T47D (cell line): ENCODE results near the gene NAT14.

Experiments used
- DNase-seq, 2 experiments: peaks; one replicate each; pipeline versions ENCODE4 v3.0.0 to v3.0.0-alpha.2; 2011 to 2012; ENCODE audit warnings: low read depth in 1 of 2, low spot score in 1 of 2
- JUND ChIP-seq: IDR thresholded peaks from 2 replicates; pipeline ENCODE4 v1.6.1; 2012; ENCODE audit warnings: low read depth
- in situ Hi-C: cut with HindIII; loops from 2 replicates; pipeline ENCODE4 v1.10.0; 2016; ENCODE audit warnings: low sequenced_read_pairs, low pct_unique_long_range_greater_than_20kb

NAT14 gene

DNA sequence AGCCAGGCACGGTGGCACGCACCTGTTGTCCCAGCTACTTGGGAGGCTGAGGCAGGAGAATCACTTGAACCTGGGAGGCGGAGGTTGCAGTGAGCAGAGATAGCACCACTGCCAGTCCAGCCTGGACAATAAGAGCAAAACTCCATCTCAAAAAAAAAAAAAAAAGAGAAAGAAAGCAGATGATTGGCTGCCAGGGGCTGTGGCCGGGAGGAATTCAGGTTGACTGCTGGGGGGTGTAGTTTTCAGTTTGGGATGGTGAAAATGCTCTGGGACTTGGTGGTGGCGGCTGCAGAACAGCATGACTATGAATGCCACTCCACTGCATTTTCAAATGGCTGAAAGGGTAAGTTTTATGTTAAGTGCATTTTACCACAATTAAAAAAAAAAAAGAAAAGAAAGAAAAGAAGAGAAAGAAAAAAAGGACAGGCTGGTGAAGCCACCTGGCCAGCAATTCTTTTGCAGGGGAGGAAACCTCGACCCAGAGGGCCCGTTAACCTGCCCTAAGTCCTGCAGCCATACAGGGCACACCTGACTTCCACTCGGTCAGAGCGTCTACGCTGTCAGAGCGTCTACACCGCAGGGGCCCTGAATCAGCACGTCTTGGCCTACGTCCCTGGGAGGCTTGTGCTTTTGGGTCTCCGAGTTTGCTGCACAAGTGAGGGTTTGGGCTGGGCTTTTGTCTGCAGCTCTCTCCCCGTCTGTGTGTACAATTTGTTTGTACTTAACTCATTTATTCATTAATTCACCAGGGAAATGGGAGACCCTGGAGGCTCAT is 27.1 kb upstream of the NAT14 start:
- no peak for TF ChIP-seq JUND

DNA sequence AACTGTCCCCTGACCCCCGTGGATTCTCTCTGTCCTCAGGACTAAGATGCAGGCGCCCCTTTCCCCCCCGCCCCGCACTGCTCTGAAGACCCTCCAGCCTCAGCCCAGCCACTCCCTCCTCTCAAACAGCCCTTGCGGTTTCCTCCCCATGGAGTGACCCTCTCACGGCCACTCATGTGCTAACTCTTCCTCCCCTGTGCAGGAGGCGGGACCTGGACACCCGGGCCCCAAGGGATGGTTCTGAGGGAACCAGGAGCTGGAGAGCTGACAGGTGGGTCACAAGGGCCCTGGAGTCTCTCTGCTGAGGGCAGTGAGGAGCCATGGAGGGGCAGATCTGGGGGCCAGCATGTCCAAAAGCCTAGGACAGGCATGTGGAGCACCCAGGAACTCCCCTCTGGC is 25.4 kb upstream of the NAT14 start:
- in situ Hi-C loops = no loop called here
- no peak for DNase-seq
- no peak for TF ChIP-seq JUND

More for the DNA sequence above, 27.1 kb upstream of the NAT14 start:
- DNase-seq = no peak
- in situ Hi-C loops = no loop called here

DNA sequence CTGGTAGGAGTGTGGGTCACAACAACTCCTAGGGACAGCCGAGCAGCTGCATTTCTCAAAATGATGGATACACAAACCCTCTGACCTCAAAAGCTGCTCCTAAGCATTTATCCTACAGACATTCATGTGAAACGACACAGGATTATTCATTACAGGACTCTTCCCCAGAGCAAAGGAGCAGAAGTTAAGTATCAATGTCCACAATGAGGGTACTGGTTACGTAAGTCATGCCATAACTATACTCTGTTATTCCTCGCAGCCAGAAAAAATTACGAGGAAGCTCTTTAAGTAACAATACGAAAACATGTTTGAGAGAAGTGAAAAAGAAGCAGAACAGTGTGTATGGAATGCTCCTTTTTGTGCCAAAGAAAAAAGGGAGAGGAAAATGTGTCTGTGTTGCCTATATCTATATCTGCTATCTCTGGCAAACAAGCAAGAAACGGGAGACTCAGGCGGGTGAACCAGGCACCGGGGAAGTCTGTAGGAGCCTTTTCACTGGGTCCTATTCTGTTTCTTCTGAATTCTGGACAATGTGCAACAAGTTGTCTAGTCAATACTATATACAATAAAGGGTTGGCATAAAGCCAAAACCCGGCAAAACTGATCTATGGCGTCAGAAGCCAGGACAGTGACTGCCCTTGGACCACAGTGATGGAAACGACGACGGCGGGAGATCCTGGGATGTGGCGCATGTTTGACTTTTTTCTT is 24.9 kb upstream of the NAT14 start:
- in situ Hi-C loops = no loop called here
- no peak for DNase-seq
- no peak for TF ChIP-seq JUND

DNA sequence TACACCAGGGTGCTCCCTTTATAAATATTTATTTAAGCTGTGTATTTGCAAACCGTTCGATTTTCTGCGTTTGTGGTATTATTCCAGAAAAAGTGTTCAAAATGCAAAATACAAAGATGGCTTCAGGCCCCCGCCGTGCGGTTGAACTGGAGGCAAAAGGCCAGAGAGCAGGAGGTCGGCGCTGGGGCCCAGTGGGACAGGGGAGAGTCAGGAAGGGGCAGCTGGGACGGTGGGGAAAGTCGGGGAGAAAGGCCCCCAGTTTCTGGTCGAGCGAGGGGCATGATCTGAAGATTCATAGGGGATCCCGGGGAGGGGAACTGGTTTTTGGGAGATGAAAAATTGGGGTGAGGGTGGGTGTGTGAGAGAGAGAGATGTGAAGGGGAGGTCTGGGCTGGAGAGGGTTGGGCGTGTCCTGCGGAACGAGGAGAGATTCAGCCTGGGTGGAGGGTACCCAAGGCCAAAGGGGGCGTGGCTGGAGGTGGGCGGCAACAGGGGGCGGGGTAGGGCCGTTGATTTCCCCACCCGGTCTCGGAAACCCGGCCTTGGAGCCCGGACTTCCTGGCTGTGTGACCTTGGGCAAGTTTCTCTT is 24.2 kb upstream of the NAT14 start:
- peak; percentile 63 to 77 for DNase-seq
- in situ Hi-C loops = no loop called here
- no peak for TF ChIP-seq JUND

- in situ Hi-C loops = no loop called here
- TF ChIP-seq JUND = no peak
- peak; percentile 99 for DNase-seq
Measured at GRCh38 chr19:55461259-55461973, 23.6 kb upstream of the NAT14 start, which contains the start of gene ISOC2. ISOC2 (minus strand) TSS chr19:55461642; CDS start chr19:55456486, 5,156 bp downstream.

DNA sequence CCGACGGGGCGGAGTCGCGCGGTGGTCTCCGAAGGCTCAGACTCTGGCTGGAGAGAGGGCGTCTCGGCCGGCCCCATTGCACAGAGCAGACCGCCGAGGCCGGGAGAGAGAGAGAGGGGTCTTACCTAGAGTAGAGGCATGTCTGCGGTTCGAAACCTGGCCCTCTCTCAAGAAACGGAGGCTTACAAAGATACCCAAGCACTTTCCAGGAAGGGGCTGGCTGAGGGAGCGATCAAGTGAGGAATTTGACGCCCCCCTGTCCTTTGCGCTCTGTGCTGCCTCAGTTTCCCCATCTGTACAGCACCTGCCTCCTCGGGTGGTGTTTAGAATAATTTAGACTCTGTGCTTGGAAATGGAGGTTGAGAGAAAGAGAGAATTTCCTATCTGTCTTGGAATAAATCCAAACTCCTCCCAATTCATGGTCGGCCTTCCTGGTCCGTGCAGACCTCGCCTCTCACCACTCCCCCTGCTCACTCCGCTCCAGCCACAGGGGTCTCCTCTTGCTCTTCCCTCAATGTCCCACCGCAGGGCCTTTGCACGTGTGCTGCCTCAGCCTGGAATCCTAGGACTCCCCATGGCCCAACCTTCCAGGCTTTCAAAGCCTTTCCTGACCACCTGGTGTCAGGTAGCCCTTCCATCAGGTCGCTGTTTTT is 22.9 kb upstream of the NAT14 start:
- no peak for TF ChIP-seq JUND
- DNase-seq = peak in 1 of 2 experiments; percentile 22
- in situ Hi-C loops = no loop called here

DNA sequence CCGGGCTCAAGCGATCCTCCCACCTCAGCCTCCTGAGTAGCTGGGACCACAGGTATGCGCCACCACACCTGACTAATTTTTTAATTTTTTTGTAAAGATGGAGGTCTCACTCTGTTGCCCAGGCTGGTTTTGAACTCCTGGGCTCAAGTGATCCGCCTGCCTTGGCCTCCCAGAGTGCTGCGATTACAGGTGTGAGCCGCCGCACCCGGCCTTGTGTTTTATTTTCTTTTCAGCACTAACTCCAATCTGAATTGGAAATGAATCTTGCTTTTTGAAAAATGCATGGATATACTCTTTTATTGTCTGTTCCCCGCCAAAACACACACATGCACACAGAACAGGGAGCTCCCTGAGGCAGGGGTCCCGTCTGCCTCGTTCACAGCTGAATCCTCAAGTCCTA is 22.3 kb upstream of the NAT14 start:
- no peak for TF ChIP-seq JUND
- no peak for DNase-seq
- in situ Hi-C loops = no loop called here

DNA sequence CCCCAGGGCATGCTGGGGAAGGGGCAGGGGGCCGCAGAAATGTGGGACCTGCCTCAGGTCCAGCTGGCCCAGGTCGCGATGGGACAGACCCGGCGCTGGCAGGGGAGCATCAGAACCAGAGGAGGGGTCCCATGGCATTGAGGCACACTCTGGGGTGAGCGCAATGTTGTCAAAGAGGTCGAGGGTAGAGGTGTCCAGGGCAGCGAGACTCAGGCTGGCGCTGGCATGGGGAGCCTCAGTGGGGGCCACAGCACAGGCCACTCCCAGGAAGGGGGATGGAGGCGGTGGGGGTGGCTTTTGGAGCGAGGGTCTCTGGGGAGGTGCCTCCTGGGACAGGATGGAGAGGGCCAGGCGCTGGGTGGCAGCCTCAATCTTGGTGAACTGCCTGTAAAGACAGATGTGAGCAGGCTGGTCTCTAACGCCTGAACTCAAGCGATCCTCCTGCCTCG is 21.4 kb upstream of the NAT14 start:
- no peak for DNase-seq
- in situ Hi-C loops = no loop called here
- TF ChIP-seq JUND = no peak

- no peak for TF ChIP-seq JUND
- DNase-seq = no peak
- in situ Hi-C loops = no loop called here
Measured at GRCh38 chr19:55464039-55464661, 20.8 kb upstream of the NAT14 start.

DNA sequence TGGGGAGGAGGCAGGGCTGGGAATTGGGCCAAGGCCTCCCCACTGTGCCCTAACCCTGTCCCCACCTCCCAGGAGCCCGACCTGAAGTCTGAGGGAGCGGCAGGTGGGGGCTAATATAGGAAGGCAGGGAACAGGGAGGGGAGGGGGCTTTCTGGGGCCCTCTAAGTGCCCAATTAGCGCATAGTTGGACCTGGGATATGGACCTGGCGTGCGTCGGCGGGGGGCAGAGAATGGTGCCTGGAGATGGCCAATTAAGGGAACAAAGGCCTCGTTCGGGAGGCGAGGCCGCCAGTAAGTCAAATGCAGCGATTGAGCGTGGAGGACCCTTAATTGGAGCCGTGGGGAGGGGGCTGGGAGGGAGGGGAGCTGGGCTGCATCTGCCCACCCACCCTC is 20.3 kb upstream of the NAT14 start, which contains the start of gene C19orf85:
C19orf85 (minus strand) TSS at position 90 of the 393 bp plus-strand sequence. CDS start 197 bp downstream, outside the sequence.
- no peak for TF ChIP-seq JUND
- in situ Hi-C loops = no loop called here
- no peak for DNase-seq

DNA sequence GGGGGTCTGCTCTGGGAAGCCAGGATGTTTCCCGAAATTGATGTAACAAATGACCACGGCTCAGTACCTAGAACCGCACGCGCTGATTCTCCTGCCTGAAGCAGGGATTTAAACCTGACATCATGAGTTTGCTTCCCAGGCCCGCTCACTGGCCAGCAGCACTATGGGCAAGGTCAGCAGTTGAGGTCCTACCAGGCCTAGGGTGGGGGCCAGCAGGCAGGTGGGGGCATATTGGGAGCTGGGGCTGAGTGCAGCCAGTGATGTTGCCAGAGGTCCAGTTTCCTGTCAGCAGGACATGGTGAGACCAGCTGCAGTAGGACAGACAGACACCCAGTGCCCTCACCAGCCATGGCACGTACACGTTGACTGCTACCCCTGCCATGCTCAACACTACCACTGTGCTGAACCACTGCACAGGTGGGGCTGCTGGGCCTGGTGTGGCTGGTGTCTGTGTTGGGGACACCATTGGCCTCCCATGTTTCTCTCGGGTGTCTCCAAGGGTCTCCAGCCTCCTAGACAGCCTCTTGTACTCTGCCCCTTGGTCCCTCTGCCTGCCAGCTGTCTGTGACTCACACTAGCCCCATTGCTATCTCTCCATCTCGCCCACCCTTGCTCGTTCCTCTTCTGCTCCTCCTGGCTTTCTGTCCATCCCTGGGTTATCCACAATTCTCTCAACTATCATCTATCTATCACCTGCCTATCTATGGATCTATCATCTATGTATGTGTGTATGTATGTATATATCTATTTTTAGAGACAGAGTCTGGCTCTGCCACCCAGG is 19.3 kb upstream of the NAT14 start:
- in situ Hi-C loops = no loop called here
- no peak for DNase-seq
- TF ChIP-seq JUND = no peak
